Transverse colon (tissue), 4 donors: Measurements from ENCODE around the gene RRP7A. TPM values are rescaled to one million over a fixed set of nuclear protein-coding genes. Genes with fewer than 3 reads are reported as not detected.
"Not testable (repeated sequence)": the region's sequence is repeated elsewhere in the genome, so short reads cannot be mapped to it uniquely, and the experiment has no call there.

Experiments
- DNase-seq: peaks from one replicate; pipeline ENCODE4 v3.0.0-alpha.2; 2019
- H3K27ac ChIP-seq, 4 donors: fragments of 200-600 bp; sonication (generic); 2 replicates each; pipeline ENCODE4 v1.5.1; 2016 to 2018; ENCODE audit warnings: inconsistent platforms in 4 of 4
- H3K27me3 ChIP-seq: fragments of 200-600 bp; sonication (generic); 2 replicates; pipeline ENCODE4 v1.5.1; 2017; ENCODE audit warnings: inconsistent platforms
- H3K36me3 ChIP-seq, 4 donors: fragments of 200-600 bp; sonication (generic); 2 replicates each; pipeline ENCODE4 v1.5.1; 2017 to 2019; ENCODE audit warnings: inconsistent platforms in 4 of 4
- H3K4me1 ChIP-seq, 4 donors: fragments of 200-600 bp; sonication (generic); 2 replicates each; pipeline ENCODE4 v1.5.1; 2017 to 2020; ENCODE audit warnings: inconsistent platforms in 4 of 4
- H3K4me3 ChIP-seq, 4 donors: fragments of 200-600 bp; sonication (generic); 1 replicate in 1 of 4; 2 replicates in 3 of 4; pipeline versions ENCODE4 v1.5.1 to v1.6.1; 2017 to 2019; ENCODE audit warnings: inconsistent platforms in 4 of 4
- H3K9me3 ChIP-seq, 2 donors: fragments of 200-600 bp; sonication (generic); 2 replicates each; pipeline ENCODE4 v1.5.1; 2017 to 2019; ENCODE audit warnings: inconsistent platforms in 2 of 2
- EP300 ChIP-seq: sonication (generic); formaldehyde crosslinking; IDR thresholded peaks from one replicate; pipeline ENCODE4 v1.6.1; 2017; ENCODE audit warnings: antibody characterized with exemption, low read depth
- POLR2A ChIP-seq: fragments of 450-650 bp; IDR thresholded peaks from one replicate; pipeline ENCODE4 v1.6.1; 2016; ENCODE audit warnings: antibody characterized with exemption, mild to moderate bottlenecking, moderate library complexity
- POLR2AphosphoS5 ChIP-seq, 3 donors: sonication (generic); formaldehyde crosslinking; IDR thresholded peaks; one replicate each; pipeline ENCODE4 v1.6.1; 2016; ENCODE audit warnings: antibody characterized with exemption in 3 of 3
- WGBS, 2 donors: methylation state at CpG; one replicate each; pipeline ENCODE4 v1.1.5; 2018; ENCODE audit warnings: low coverage in 1 of 2; 5-methylcytosine and 5-hydroxymethylcytosine counted together
- in situ Hi-C, 4 donors: fragments of 200-750 bp; cut with MboI; loops; one replicate each; pipeline versions ENCODE4 v1.15.0 to v1.15.1; 2017; ENCODE audit warnings: low sequenced_read_pairs in 3 of 4, low pct_ligation_motif_present in 1 of 4, low pct_unique_long_range_greater_than_20kb in 1 of 4
- intact Hi-C: fragments of 100-400 bp; cut with DNase I; formaldehyde crosslinking; loops from one replicate; pipeline ENCODE4 v1.15.1; 2023; ENCODE audit warnings: low total_unique reads
- total RNA-seq, 4 donors: library from RNA; depleted of rRNA; stranded (reverse); fragments of >200 nt; gene quantifications; one replicate each; pipeline ENCODE4 v1.1.0, GENCODE V29; 2016
- TF ChIP-seq, protein P1 (sequence below), 5 experiments: fragments of 200-600 bp in 3 of 5; fragments of 450-650 bp in 2 of 5; sonication (generic) in 3 of 5; IDR thresholded peaks; 1 replicate in 2 of 5; 2 replicates in 3 of 5; pipeline ENCODE4 v1.5.1; 2016 to 2017; ENCODE audit warnings: antibody characterized with exemption in 5 of 5, inconsistent platforms in 3 of 5, mild to moderate bottlenecking in 2 of 5, moderate library complexity in 1 of 5

RRP7A gene
- total RNA-seq, 4 donors from 2014 or later, result 13.1 to 27.0 (median 17.2) TPM

- Histone ChIP-seq H3K27me3 (no peaks in the 10 kb centered on the region), H3K4me3 (no peak overlapping the region), H3K9me3 (no peaks in the 10 kb centered on the region), H3K36me3 (no peaks in the 10 kb centered on the region), H3K4me1 (peaks cover 0 to 12% (median 9%) of the 10 kb centered on the region in 4 donors), H3K27ac (no peak overlapping the region)
- TF ChIP-seq, protein P1, sequence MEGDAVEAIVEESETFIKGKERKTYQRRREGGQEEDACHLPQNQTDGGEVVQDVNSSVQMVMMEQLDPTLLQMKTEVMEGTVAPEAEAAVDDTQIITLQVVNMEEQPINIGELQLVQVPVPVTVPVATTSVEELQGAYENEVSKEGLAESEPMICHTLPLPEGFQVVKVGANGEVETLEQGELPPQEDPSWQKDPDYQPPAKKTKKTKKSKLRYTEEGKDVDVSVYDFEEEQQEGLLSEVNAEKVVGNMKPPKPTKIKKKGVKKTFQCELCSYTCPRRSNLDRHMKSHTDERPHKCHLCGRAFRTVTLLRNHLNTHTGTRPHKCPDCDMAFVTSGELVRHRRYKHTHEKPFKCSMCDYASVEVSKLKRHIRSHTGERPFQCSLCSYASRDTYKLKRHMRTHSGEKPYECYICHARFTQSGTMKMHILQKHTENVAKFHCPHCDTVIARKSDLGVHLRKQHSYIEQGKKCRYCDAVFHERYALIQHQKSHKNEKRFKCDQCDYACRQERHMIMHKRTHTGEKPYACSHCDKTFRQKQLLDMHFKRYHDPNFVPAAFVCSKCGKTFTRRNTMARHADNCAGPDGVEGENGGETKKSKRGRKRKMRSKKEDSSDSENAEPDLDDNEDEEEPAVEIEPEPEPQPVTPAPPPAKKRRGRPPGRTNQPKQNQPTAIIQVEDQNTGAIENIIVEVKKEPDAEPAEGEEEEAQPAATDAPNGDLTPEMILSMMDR (IDR thresholded peaks at IDR 0.05), result no peak
- TF ChIP-seq EP300, result no peak
- TF ChIP-seq POLR2AphosphoS5 (IDR thresholded peaks at IDR 0.05), result no peak
- no peak for TF ChIP-seq POLR2A
- no peak for DNase-seq
- 98% methylated on average over 15 of the region's 15 CpGs; no CpG with 5 or more reads in 1 of the 2 donors for WGBS, 2 donors
- intact Hi-C loops, result no loop called here
- in situ Hi-C loops, result no loop called here
Measured at GRCh38 chr22:42522546-42522945, 3.0 kb upstream of the RRP7A start.

- Histone ChIP-seq H3K27ac (no peak overlapping the region), H3K4me3 (no peak overlapping the region), H3K9me3 (no peaks in the 10 kb centered on the region), H3K4me1 (peaks cover 0 to 12% (median 9%) of the 10 kb centered on the region in 4 donors), H3K27me3 (no peaks in the 10 kb centered on the region), H3K36me3 (peaks cover 0 to 8% (median 0%) of the 10 kb centered on the region in 4 donors)
- DNase-seq, result no peak
- in situ Hi-C loops (no loop called here), intact Hi-C loops (no loop called here)
- WGBS, 2 donors, result 87 to 95% methylated on average over 7 to 9 of the region's 9 CpGs
- TF ChIP-seq, protein P1 (IDR thresholded peaks at IDR 0.05), result no peak
Measured at GRCh38 chr22:42521228-42521546, 1.6 kb upstream of the RRP7A start.

- intact Hi-C loops, in situ Hi-C loops, H3K27me3 ChIP-seq, DNase-seq, H3K9me3 ChIP-seq: not testable (repeated sequence)
- H3K27ac ChIP-seq, result peak overlapping the region; percentile 80 to 93 (median 90)
- 0 to 10% methylated on average over 4 to 18 of the region's 28 CpGs for WGBS, 2 donors
- H3K36me3 ChIP-seq, result peaks cover 0 to 21% (median 2%) of the 10 kb centered on the region in 4 donors
- peak overlapping the region; percentile 43 to 100 (median 88) for H3K4me3 ChIP-seq
- peaks cover 0 to 12% (median 9%) of the 10 kb centered on the region in 4 donors for H3K4me1 ChIP-seq
Measured at GRCh38 chr22:42518638-42519524, 715 bp downstream of the RRP7A start.

- H3K27me3 ChIP-seq, H3K9me3 ChIP-seq, H3K27ac ChIP-seq, intact Hi-C loops, DNase-seq, H3K4me3 ChIP-seq, in situ Hi-C loops: not testable (repeated sequence)
- Histone ChIP-seq H3K4me1 (peaks cover 3 to 17% (median 11%) of the 10 kb centered on the region in 4 donors), H3K36me3 (peaks cover 0 to 21% (median 5%) of the 10 kb centered on the region in 4 donors)
- 97 to 100% methylated on average over 5 to 7 of the region's 7 CpGs for WGBS, 2 donors
Measured at GRCh38 chr22:42517103-42517502, 2.5 kb downstream of the RRP7A start.

GRCh38 chr22:42515896-42516295 is 3.7 kb downstream of the RRP7A start:
- Histone ChIP-seq H3K27me3 (no peaks in the 10 kb centered on the region), H3K36me3 (peaks cover 0 to 21% (median 5%) of the 10 kb centered on the region in 4 donors), H3K9me3 (no peaks in the 10 kb centered on the region), H3K27ac (no peak overlapping the region), H3K4me3 (no peak overlapping the region), H3K4me1 (peaks cover 3 to 24% (median 15%) of the 10 kb centered on the region in 4 donors)
- in situ Hi-C loops, result no loop called here
- TF ChIP-seq, protein P1 (IDR thresholded peaks at IDR 0.05), result no peak
- TF ChIP-seq EP300 (no peak), POLR2A (no peak), POLR2AphosphoS5 (IDR thresholded peaks at IDR 0.05) (no peak)
- intact Hi-C loops, result no loop called here
- WGBS, 2 donors, result 74 to 100% methylated on average over 4 to 13 of the region's 14 CpGs
- DNase-seq, result no peak

- in situ Hi-C loops, H3K9me3 ChIP-seq, intact Hi-C loops, H3K27ac ChIP-seq, H3K4me3 ChIP-seq, DNase-seq, H3K27me3 ChIP-seq: not testable (repeated sequence)
- peaks cover 0 to 21% (median 5%) of the 10 kb centered on the region in 4 donors for H3K36me3 ChIP-seq
- WGBS, 2 donors, result 83% methylated on average over 7 of the region's 8 CpGs; no CpG with 5 or more reads in 1 of the 2 donors
- peaks cover 3 to 24% (median 15%) of the 10 kb centered on the region in 4 donors for H3K4me1 ChIP-seq
Measured at GRCh38 chr22:42515304-42515703, 4.3 kb downstream of the RRP7A start.

GRCh38 chr22:42514331-42514730 is 5.3 kb downstream of the RRP7A start:
- H3K27me3 ChIP-seq, in situ Hi-C loops, H3K4me3 ChIP-seq, H3K27ac ChIP-seq, DNase-seq, intact Hi-C loops, H3K9me3 ChIP-seq: not testable (repeated sequence)
- H3K36me3 ChIP-seq, result peaks cover 0 to 21% (median 5%) of the 10 kb centered on the region in 4 donors
- 91% methylated on average over 17 of the region's 17 CpGs; no CpG with 5 or more reads in 1 of the 2 donors for WGBS, 2 donors
- H3K4me1 ChIP-seq, result peaks cover 3 to 19% (median 11%) of the 10 kb centered on the region in 4 donors
